ENCODE data around the gene COL4A2. TPM values are rescaled to one million over a fixed set of nuclear protein-coding genes. Genes with fewer than 3 reads are reported as not detected.

Gene COL4A2
- total and polyA plus RNA-seq, 2 donors (not counting 1 experiment from before 2014, with no cell fraction given), result 0.17 TPM; not detected in 1

GRCh38 chr13:110338441-110339101 lies 31.5 kb downstream of the COL4A2 start:
- Mint-ChIP-seq H3K27ac (no peak overlapping the region), H3K9me3 (ENCODE audit: insufficient read depth) (peaks cover 4% of the 10 kb centered on the region), H3K27me3 (peaks cover 19% of the 10 kb centered on the region), H3K4me1 (peaks cover 18% of the 10 kb centered on the region), H3K4me3 (no peak overlapping the region)
- Histone ChIP-seq H4K20me1 (ENCODE audit: control insufficient read depth, insufficient read depth, low read length, poor library complexity, severe bottlenecking) (no peaks in the 10 kb centered on the region), H3K4me3 (ENCODE audit: control extremely low read depth in 1 of 5, extremely low read depth in 1 of 5, insufficient read depth in 1 of 5, low read depth in 2 of 5, low read length in 4 of 5) (no peak overlapping the region), H3K4me2 (replicated peaks; ENCODE audit: low read depth, low read length, poor library complexity, severe bottlenecking) (no peak overlapping the region), H3K9me3 (ENCODE audit: control extremely low read depth in 1 of 3, control insufficient read depth in 2 of 3, insufficient read depth in 1 of 3, low read length in 2 of 3) (peaks cover 0 to 23% (median 0%) of the 10 kb centered on the region in 3 donors), H2AFZ (ENCODE audit: insufficient read depth, low read depth, low read length, poor library complexity, severe bottlenecking) (no peak overlapping the region), H3K27ac (ENCODE audit: low read length in 2 of 2) (no peak overlapping the region), H3K9ac (ENCODE audit: low read length) (no peak overlapping the region), H3K4me1 (ENCODE audit: control insufficient read depth in 2 of 2, insufficient read depth in 2 of 2, low read length in 2 of 2) (peaks cover 14 to 18% of the 10 kb centered on the region in 2 donors), H3K36me3 (replicated peaks in 1 of 2; ENCODE audit: control extremely low read depth in 1 of 2, control insufficient read depth in 1 of 2, extremely low read depth in 1 of 2, insufficient read depth in 2 of 2, low read length in 1 of 2) (no peaks in the 10 kb centered on the region), H3K27me3 (replicated peaks in 1 of 4; ENCODE audit: control extremely low read depth in 1 of 4, control insufficient read depth in 3 of 4, insufficient read depth in 4 of 4, low read length in 3 of 4) (peaks cover 0 to 13% (median 0%) of the 10 kb centered on the region in 4 experiments), H3K79me2 (ENCODE audit: control insufficient read depth, insufficient read depth, low read length) (no peaks in the 10 kb centered on the region)
- ATAC-seq (ENCODE audit: low read depth), result no peak
- intact Hi-C loops (cut with micrococcal nuclease), result no loop called here
- ChIA-PET POLR2A (no interaction called here), CTCF (no interaction called here)
- no peak for DNase-seq
- WGBS (ENCODE audit: insufficient coverage), result 68% methylated on average over 11 of the region's 13 CpGs
- TF ChIP-seq, protein P1, sequence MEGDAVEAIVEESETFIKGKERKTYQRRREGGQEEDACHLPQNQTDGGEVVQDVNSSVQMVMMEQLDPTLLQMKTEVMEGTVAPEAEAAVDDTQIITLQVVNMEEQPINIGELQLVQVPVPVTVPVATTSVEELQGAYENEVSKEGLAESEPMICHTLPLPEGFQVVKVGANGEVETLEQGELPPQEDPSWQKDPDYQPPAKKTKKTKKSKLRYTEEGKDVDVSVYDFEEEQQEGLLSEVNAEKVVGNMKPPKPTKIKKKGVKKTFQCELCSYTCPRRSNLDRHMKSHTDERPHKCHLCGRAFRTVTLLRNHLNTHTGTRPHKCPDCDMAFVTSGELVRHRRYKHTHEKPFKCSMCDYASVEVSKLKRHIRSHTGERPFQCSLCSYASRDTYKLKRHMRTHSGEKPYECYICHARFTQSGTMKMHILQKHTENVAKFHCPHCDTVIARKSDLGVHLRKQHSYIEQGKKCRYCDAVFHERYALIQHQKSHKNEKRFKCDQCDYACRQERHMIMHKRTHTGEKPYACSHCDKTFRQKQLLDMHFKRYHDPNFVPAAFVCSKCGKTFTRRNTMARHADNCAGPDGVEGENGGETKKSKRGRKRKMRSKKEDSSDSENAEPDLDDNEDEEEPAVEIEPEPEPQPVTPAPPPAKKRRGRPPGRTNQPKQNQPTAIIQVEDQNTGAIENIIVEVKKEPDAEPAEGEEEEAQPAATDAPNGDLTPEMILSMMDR (IDR thresholded peaks at IDR 0.05), result no peak
- no peak for TF ChIP-seq EZH2 (IDR thresholded peaks at IDR 0.05; ENCODE audit: borderline replicate concordance, insufficient read depth, low read depth, low read length, poor library complexity, severe bottlenecking)

DNA sequence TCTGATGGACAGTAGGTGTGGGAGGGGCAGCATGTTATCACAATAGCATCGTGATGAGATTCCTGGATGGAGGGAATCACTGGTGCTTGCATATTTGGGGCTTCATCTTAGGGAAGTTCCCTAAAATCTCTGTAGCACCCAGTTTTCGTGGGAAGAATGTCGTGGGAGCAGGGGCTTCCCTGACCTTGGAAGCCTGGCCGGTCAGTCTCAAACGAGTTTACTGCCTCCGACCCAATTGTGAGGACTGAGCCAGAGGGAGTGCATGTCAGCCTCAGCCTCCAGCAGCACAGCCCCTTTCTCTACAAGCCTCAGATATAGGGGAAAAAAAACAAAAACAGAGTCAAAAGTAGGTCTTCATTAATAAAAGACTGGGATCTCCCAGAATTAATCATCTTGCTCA lies 32.2 kb downstream of the COL4A2 start:
- no peak overlapping the region for H3K9ac ChIP-seq (ENCODE audit: low read length)
- no peak overlapping the region for H3K27ac Mint-ChIP-seq
- peaks cover 0 to 23% (median 0%) of the 10 kb centered on the region in 3 donors for H3K9me3 ChIP-seq (ENCODE audit: control extremely low read depth in 1 of 3, control insufficient read depth in 2 of 3, insufficient read depth in 1 of 3, low read length in 2 of 3)
- DNase-seq, result no peak
- POLR2A ChIA-PET, result no interaction called here
- TF ChIP-seq, protein P1 (IDR thresholded peaks at IDR 0.05), result no peak
- TF ChIP-seq EZH2 (IDR thresholded peaks at IDR 0.05; ENCODE audit: borderline replicate concordance, insufficient read depth, low read depth, low read length, poor library complexity, severe bottlenecking), result no peak
- H4K20me1 ChIP-seq (ENCODE audit: control insufficient read depth, insufficient read depth, low read length, poor library complexity, severe bottlenecking), result no peaks in the 10 kb centered on the region
- no peak overlapping the region for H3K4me2 ChIP-seq (replicated peaks; ENCODE audit: low read depth, low read length, poor library complexity, severe bottlenecking)
- H3K79me2 ChIP-seq (ENCODE audit: control insufficient read depth, insufficient read depth, low read length), result no peaks in the 10 kb centered on the region
- no peaks in the 10 kb centered on the region for H3K36me3 ChIP-seq (replicated peaks in 1 of 2; ENCODE audit: control extremely low read depth in 1 of 2, control insufficient read depth in 1 of 2, extremely low read depth in 1 of 2, insufficient read depth in 2 of 2, low read length in 1 of 2)
- peaks cover 18% of the 10 kb centered on the region for H3K4me1 Mint-ChIP-seq
- H3K4me1 ChIP-seq (ENCODE audit: control insufficient read depth in 2 of 2, insufficient read depth in 2 of 2, low read length in 2 of 2), result peaks cover 14 to 18% of the 10 kb centered on the region in 2 donors
- H3K27me3 Mint-ChIP-seq, result peaks cover 19% of the 10 kb centered on the region
- peaks cover 0 to 9% (median 0%) of the 10 kb centered on the region in 4 experiments for H3K27me3 ChIP-seq (replicated peaks in 1 of 4; ENCODE audit: control extremely low read depth in 1 of 4, control insufficient read depth in 3 of 4, insufficient read depth in 4 of 4, low read length in 3 of 4)
- no peak overlapping the region for H3K4me3 Mint-ChIP-seq
- no peak overlapping the region for H3K27ac ChIP-seq (ENCODE audit: low read length in 2 of 2)
- CTCF ChIA-PET, result no interaction called here
- H2AFZ ChIP-seq (ENCODE audit: insufficient read depth, low read depth, low read length, poor library complexity, severe bottlenecking), result no peak overlapping the region
- no peak for ATAC-seq (ENCODE audit: low read depth)
- WGBS (ENCODE audit: insufficient coverage), result 90% methylated on average over 2 of the region's 6 CpGs
- H3K9me3 Mint-ChIP-seq (ENCODE audit: insufficient read depth), result peaks cover 4% of the 10 kb centered on the region
- intact Hi-C loops (cut with micrococcal nuclease), result no loop called here
- no peak overlapping the region for H3K4me3 ChIP-seq (ENCODE audit: control extremely low read depth in 1 of 5, extremely low read depth in 1 of 5, insufficient read depth in 1 of 5, low read depth in 2 of 5, low read length in 4 of 5)

Data from B cell (primary cell).